NOMO-1 (cell line): ENCODE results near the gene CACNA1G.

Source experiments
- DNase-seq, 2 experiments: peaks; one replicate each; lab custom pipeline; 2025; ENCODE audit not compliant: unreplicated experiment in 2 of 2; lab: John Stamatoyannopoulos, UW

Gene CACNA1G

DNA sequence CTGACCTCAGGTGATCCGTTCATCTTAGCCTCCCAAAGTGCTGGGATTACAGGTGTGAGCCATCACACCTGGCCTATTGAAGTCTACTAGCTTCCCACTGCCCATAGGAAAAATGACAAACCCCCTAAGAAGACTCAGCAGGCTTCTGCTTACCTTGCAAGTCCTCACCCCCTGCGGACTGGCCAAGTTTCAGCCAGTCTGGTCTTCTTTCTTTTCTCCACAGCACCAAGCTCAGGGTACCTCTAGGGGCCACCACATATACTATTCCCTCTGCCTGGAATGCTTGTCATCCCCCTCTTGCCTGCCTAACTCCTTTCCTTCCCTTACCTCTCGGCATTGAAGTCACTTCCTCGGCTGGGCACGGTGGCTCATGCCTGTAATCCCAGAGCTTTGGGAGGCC lies 105.3 kb downstream of the CACNA1G start:
- no peak for DNase-seq

DNA sequence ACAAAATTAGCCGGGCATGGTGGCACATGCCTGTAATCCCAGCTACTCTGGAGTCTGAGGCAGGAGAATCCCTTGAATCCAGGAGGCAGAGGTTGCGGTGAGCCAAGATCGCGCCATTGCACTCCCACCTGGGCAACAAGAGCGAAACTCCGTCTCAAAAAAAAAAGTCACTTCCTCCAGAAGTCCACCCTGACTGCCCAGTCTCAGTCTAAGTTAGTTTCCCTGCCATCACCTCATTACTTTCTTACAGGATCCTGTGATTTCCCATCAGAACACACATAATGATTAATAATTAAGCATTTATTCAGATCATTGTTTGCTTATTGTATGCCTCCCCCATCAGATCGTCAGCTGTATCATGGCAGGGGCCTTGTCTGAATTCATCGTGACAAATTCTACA lies 105.8 kb downstream of the CACNA1G start:
- DNase-seq = no peak

DNA sequence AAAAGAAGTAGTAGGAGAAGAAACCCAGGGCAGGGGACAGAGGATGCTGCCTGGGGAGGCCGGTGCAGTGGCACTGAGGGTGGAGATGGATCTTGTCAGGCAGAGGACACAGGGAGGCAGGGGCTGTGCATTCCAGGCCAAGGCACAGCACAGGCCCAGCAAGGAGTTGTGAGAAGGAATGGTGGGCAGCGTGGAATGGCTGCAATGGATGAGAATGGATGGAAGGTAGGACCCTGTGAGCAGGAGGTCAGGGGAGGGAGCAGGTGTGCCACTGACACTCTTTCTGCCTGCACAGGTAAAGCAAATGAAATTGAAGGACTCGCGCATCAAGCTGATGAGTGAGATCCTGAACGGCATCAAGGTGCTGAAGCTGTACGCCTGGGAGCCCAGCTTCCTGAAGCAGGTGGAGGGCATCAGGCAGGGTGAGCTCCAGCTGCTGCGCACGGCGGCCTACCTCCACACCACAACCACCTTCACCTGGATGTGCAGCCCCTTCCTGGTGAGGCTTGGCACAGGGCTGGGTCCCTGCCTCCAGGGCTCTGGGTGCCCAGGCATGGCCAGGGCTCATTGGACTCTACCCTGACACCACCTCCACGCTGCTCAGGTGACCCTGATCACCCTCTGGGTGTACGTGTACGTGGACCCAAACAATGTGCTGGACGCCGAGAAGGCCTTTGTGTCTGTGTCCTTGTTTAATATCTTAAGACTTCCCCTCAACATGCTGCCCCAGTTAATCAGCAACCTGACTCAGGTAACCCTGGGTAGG lies 106.9 kb downstream of the CACNA1G start:
- DNase-seq = no peak

DNA sequence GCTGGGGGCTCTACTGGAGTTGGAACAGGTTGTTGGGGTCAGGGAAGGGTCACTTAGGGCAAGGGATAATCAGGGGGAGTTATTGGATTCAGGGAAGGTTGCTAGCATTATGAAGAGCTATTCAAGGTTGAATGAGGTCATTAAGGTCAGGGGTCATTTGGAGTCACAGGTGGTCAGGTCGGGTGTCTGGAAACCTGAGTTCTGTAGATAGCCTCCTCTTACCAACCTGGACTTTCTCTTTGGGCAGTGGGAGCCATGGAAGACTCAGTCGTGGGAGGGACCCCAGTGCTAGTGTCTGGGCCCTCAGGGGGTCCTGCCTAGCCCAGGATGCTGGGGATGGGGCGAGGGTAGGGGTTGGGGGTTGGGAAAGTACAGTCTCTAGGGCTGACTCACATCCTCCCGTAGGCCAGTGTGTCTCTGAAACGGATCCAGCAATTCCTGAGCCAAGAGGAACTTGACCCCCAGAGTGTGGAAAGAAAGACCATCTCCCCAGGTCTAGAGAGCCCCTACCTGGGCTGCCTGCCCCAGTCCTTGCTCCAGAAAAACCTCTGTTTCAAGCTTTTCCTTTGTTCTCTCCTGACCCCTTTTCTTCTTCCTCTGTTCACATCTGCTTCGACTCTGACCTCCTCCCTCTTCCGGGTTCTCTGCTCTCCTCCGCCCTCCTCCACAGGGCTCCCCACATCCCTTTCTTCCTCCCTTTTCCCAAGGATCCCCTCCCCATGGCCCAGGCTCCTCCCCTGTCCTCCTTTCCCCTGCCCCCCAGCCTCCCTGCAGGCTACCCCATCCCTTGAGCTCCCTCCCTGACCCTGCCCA lies 107.7 kb downstream of the CACNA1G start:
- no peak for DNase-seq

DNA sequence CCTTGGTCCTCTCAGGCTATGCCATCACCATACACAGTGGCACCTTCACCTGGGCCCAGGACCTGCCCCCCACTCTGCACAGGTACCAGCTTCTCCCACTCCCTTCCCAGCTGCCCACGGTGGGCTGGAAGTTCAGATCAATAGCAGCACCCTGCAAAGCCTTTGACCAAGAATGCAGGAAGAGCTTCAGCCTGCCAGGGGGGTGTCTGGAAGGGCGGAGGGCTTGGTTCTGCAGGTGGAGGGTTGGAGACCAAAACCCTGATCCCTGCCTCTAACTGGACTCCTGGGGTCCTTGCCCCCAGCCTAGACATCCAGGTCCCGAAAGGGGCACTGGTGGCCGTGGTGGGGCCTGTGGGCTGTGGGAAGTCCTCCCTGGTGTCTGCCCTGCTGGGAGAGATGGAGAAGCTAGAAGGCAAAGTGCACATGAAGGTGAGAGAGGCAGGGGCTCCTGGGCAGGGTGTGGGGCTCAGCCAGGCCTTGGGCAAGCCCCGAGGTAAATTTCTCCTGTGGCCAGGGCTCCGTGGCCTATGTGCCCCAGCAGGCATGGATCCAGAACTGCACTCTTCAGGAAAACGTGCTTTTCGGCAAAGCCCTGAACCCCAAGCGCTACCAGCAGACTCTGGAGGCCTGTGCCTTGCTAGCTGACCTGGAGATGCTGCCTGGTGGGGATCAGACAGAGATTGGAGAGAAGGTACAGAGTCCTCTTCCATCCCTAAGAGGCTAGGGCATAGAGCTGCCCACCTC lies 108.5 kb downstream of the CACNA1G start:
- DNase-seq = no peak

DNA sequence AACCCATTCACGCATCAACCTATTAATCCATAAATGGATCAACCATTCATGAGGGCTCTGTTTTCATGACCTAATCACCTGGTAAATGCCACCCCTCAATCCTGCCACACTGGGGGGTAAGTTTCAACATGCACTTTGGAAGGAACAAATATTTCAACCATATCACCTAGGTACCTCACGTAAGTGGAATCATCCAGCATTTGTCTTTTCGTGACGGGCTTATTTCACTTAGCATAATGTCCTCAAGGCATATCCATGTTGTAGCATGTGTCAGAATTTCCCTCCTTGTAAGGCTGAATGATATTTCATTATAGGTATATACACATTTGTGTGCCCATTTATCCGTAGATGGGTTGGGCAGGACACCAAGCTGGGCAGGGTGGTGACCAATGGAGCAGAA lies 111.6 kb downstream of the CACNA1G start:
- no peak for DNase-seq

DNA sequence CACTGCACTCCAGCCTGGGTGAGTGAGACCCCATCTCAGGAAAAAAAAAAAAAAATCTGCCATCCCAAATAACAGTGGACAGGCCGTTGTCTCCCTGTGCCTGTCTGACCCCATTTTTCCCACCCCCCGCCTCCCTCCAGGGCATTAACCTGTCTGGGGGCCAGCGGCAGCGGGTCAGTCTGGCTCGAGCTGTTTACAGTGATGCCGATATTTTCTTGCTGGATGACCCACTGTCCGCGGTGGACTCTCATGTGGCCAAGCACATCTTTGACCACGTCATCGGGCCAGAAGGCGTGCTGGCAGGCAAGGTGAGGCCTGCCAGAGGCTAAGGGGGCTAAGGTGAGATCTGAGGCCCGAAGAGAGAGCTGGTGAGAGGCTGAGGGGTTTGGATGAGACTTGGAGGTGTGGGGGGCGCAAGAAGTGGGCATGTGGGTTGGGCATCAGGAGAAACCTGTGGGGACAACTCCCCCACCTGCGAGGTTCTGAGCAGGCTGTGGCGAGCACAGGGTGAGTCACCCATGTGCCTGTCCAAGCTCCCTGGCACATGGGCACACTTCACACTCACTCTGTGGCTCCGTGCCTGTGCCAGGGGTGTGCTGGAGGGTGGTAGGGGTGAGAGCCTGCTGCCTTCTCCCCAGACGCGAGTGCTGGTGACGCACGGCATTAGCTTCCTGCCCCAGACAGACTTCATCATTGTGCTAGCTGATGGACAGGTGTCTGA lies 112.5 kb downstream of the CACNA1G start:
- no peak for DNase-seq

DNA sequence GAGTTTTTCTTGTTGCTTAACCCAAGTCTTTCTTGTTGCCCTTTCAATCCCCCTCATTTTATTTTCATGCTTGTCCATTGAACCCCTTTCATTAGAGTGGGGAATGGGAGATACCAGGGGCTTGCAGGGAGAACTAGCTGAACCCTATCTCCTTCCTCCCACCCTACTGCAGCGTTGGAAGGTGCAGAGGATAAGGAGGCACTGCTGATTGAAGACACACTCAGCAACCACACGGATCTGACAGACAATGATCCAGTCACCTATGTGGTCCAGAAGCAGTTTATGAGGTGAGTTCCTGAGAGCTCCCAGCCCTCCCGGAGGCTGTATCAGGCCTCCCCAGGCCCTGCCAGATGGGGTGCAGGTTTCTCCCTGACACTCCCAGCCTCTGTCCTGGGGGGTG lies 114.7 kb downstream of the CACNA1G start:
- DNase-seq = no peak

DNA sequence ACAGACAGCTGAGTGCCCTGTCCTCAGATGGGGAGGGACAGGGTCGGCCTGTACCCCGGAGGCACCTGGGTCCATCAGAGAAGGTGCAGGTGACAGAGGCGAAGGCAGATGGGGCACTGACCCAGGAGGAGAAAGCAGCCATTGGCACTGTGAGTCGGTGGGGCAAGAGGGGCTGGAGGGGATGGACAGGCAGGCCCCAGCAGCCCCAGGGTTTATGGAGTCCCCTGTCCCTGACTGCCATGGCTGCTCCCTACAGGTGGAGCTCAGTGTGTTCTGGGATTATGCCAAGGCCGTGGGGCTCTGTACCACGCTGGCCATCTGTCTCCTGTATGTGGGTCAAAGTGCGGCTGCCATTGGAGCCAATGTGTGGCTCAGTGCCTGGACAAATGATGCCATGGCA lies 115.1 kb downstream of the CACNA1G start:
- no peak for DNase-seq

DNA sequence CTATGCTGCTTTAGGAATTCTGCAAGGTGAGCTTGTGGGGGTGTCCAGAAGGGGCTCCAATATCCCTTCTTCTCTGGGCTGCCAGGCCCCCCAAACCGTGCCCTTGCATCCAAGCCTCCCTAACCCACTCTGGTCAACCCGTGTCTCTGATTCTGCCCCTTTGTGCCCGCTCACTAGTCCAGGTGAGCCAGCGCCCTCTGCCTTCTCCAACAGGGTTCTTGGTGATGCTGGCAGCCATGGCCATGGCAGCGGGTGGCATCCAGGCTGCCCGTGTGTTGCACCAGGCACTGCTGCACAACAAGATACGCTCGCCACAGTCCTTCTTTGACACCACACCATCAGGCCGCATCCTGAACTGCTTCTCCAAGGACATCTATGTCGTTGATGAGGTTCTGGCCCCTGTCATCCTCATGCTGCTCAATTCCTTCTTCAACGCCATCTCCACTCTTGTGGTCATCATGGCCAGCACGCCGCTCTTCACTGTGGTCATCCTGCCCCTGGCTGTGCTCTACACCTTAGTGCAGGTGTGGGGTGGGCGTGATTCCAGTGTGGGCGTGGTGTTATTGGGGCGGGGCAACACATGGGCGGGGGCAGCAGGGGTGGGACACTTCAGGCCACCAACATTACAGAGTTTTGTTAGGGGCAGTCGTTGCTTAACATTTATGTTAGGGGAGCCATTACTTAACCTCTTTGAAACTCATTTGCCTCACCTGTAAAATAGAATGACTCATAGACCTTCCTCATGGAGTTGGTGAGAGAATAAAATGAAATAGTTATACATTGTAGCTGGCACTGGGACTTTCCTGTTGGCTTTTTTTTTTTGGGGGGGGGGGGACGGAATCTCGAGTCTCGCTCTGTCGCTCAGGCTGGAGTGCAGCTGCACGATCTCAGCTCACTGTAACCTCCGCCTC lies 115.8 kb downstream of the CACNA1G start:
- DNase-seq = no peak
